Stimulated activated CD8-positive, alpha-beta memory T cell treated with anti-CD3 and anti-CD28 coated beads, Interleukin-4, amount 100 ng/mL, for 24 hours (primary cell): ENCODE data around the gene MTHFD1L.

Experiments used
- DNase-seq: peaks from one replicate; pipeline ENCODE4 v3.0.0-alpha.2; 2020; ENCODE audit warnings: low read depth

The MTHFD1L gene

GRCh38 chr6:150934380-150934779 lies 68.9 kb downstream of the MTHFD1L start:
- no peak for DNase-seq

GRCh38 chr6:150936021-150936555 lies 70.6 kb downstream of the MTHFD1L start:
- no peak for DNase-seq

DNA sequence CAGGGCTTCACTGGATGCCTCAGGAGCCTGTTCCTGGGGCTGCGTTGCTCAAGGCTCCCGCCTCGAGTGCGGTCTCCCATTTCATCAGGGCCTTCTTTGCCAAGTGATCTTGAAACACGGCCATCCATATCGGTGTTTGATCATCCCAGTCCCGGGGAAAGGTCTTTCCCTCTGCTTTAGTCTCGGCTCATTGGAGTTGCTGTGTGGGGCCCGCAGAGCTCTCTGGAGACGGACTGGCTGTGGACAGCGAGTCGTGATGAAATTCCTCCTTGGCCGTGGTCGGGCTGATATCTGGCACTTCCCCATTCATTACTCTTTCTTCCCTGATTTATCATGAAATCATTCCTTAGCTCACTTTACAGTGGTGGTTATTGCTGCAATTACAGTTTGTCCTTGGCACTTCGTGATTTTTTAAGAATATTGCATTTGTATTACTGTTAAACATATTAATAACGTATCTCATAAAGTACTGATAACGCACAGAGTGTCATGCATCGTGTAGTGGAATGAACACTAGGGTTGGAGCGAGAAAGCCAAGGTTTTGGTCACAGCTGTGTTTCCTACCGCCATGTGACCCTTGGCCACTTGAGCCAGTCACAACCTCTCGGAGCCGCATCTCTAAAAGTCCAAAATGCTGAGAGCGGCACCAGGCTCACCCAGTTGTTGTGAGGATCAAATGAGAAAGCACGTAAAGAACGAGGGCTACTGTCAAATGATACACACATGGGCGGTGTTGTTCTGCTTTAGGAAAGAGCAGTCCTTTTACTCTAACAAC lies 71.8 kb downstream of the MTHFD1L start:
- no peak for DNase-seq

- no peak for DNase-seq
Observed at GRCh38 chr6:150939399-150939798, 73.9 kb downstream of the MTHFD1L start.

DNA sequence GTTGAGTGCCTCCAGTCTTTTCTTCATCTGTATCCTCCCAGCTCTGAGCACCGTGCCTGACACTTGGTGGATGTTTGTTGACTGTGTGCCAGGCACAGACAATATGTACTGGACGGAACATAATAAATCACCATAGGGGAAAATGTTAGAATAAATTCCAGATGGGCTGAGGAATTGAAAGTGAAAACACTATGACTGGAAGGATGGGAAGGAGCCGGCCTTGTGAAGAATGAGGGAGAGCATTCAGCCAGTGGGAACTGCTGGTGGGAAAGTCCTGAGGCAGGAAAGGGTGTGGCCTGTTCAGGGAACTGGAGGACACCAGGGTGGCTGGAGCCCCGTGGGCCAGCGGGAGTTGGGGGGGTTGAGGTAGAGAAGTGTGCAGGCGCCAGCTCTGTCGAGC lies 75.4 kb downstream of the MTHFD1L start:
- no peak for DNase-seq

DNA sequence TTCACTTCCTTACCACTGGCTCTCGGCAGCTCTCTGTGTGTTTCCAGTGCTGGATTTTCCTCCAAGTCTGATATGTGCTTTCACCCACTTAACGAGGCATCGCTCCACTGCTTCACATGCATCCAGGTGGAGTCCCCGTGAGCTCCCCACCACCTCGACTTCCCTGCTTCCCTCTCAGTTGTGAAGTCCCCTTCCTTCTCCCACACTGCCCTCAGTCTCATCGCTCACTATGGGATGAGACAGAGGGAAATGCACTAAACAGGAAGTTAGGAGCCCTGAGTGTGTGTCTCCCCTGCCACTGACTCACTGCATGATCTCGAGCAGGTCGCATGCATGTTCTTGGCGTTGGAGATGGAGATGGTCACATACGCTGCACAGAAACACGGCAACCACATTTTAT lies 84.0 kb downstream of the MTHFD1L start:
- DNase-seq = no peak

DNA sequence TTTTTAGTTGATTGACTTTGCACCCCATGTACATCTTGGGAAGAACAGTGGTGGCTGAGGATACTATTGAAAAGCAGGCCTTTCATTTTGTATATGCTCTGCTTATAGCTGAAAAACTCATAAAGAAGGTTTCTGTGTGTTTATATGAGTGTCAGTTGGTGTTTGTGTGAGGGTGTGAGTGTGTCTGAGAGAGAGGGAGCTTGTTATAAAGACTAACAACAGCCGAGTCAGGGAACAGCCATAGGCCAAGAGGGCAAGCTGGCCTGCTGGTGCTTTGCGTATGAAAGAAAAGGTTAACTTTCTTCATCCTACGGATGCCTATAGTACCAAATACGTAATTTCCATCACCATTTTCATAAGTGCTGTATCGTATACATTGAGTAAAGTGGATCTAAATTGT lies 88.3 kb downstream of the MTHFD1L start:
- DNase-seq = no peak

- no peak for DNase-seq
Observed at GRCh38 chr6:150959166-150959565, 93.7 kb downstream of the MTHFD1L start.

DNA sequence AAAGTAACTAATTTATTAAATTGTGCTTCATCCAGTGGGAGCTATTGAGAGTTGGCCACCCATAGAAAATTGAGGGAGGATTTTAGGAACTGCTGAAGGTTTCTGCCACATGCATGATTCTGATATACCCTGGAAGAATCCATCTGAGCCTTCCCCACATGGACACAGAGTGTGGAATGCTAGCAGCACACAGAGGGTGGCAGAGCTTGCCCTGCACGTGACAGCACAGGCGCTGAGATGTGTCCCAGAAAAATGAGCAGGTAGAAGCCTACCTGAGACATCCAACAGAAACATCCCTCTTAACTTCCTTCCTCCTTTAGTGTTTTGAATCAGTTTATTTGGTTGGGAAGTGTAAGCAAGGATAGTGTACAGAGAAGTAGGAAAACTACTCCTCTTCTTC lies 96.9 kb downstream of the MTHFD1L start:
- no peak for DNase-seq

DNA sequence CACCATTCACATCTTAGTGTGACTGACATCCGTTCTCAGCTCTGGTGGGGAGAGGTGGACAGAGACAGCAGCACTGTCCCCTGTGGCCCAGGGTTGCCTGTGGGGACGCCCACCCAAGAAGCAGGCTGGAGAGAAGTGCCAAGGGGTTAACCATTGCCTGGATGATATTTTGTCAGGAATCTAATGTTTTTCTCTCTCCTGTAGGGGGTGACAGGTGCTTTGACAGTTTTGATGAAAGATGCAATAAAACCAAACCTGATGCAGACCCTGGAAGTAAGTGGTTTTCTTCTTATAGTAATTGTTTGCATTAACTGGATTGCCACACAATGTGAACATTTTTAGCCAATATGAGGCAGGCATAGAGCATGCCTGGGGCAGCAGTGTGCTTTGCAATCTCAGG lies 99.3 kb downstream of the MTHFD1L start:
- DNase-seq = no peak

DNA sequence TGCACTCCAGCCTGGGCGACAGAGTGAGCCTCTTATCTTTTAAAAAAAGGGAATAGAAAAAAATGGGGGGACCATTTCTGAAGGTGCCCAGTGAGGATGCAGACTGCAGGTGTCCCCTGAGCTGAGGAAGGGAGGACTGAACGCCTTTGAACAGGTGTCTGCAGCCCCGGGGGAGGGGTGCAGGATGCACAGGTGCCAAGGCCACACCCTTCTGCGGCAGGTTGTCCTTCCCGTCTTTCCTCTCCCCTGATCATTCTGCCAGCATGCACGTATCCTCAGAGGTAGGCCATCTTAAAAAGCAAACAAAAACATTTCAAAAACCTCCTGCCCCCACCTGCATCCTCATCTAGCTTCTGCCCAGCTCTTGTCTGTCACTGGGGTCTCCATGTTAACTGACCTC lies 101.3 kb downstream of the MTHFD1L start:
- no peak for DNase-seq

- DNase-seq = no peak
Observed at GRCh38 chr6:150967381-150967780, 101.9 kb downstream of the MTHFD1L start.

DNA sequence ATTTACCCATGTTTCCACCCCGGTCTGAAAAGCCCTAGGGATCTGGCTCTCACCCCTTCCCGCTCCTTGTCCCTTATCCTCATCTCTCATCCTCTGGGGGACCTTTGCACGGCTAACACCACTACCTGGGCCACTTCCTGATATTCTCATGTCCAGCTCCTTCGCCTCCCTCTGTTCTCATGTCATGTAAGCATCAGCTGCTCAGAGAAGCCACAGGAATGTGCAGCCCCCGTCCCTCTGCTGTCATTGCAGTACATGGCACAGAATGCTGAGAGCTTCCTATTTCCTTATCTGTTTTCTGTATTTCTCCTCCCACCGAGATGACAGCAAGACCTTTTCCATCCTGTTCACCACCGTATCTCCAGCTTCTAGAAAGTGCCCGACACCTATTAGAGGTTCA lies 102.4 kb downstream of the MTHFD1L start:
- no peak for DNase-seq

- DNase-seq = no peak
Observed at GRCh38 chr6:150969901-150970300, 104.4 kb downstream of the MTHFD1L start.

- no peak for DNase-seq
Observed at GRCh38 chr6:150971219-150971618, 105.7 kb downstream of the MTHFD1L start.

GRCh38 chr6:150975136-150975535 lies 109.6 kb downstream of the MTHFD1L start:
- DNase-seq = no peak

- DNase-seq = no peak
Observed at GRCh38 chr6:150977281-150977680, 111.8 kb downstream of the MTHFD1L start.

- no peak for DNase-seq
Observed at GRCh38 chr6:150978624-150979023, 113.1 kb downstream of the MTHFD1L start.

GRCh38 chr6:150979826-150980350 lies 114.4 kb downstream of the MTHFD1L start:
- DNase-seq = no peak

DNA sequence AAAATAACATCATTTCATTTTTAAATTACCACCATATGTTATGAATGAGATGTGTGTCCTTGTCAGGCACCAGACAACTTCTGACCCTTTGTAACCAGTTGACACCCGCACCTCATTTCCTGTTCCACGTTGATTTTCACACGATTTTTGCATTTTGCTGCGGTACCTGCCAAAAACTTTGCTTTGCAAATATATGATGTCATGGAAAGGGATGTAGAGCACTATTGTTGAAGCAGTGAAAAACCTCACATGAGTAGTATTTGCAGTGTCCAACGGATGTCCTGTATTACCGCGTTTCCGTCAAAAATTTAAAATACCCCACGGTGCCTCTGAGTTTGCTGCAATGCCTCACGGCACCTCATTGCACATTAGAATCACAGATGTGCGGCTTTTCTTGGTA lies 115.6 kb downstream of the MTHFD1L start:
- no peak for DNase-seq

- no peak for DNase-seq
Observed at GRCh38 chr6:150981669-150982068, 116.2 kb downstream of the MTHFD1L start.

DNA sequence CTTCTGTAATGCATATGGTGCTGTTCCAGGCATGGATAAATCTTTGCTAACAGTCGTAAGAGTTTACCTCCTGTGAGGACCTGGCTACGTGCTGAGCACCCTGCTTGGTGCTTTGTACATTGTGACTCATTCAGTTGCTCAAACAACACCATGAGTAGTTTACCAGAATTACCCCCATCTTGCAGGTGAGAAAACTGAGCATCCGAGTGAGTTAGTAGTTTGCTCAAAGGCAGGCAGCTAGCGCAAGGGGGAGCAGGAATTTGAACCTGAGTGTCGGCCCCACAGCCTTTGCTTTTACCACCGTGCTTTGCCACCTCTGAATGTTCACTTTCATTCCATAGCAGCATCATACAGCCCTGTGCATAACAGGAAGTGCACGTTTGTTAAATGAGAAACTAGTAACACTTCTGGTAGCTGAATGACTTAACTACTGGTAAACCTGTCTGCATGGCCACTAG lies 121.9 kb downstream of the MTHFD1L start:
- peak; percentile 1 for DNase-seq

DNA sequence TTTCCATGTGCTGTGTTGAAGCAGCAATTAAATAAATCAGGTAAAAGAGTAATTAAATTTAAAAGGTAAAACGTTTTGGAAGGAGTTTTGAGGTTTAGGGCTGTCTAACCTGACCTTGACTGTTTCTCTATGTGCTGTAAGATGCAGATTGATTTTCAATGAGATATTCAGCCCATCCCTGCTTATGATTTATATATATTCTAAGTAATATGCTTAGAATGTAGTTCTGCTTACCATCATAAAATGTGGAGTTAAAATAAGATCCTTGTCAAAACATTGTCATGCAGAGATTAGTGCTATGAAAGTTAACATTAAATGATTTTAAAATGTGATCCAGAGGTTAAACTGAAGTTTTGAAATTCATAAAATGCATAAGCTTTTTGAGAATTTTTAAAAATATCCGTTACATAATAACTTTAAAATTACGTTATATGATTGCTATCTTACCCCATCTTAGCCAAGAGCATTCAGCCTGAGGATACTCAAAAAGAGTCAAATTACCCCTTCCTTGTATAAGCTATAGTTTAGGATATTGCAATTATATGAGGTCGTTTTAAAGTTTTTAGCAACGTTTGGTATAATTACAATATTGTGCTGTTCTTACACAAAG lies 122.5 kb downstream of the MTHFD1L start:
- DNase-seq = no peak
